Measurements from ENCODE around the gene GRAP2. TPM values are rescaled to one million over a fixed set of nuclear protein-coding genes. Genes with fewer than 3 reads are reported as not detected.

The GRAP2 gene
- total and polyA plus RNA-seq, 4 donors: 1.9 to 6.9 (median 4.2) TPM

DNA sequence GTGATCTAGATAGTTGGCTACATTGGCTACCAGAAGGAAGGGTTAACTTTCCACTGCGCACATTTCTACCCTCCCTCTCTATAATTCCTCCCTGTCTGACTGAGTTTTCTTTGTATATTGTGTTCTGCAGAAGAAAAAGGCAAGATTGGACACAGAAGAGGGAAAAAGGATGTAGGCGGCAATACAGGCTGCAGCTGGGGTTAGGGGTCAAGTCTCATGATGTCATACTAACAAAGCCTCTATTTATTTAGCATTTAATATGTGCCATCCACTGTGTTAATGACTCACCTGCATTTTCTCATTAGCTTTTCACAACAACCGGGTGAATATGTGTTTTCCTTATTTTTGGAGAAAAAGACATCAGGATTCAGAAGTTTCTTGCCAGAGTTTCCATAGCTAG, 95.8 kb downstream of the GRAP2 start:
- no peaks in the 10 kb centered on the region for H3K9me3 ChIP-seq (ENCODE audit: control insufficient read depth in 4 of 4, insufficient read depth in 3 of 4, low read length in 3 of 4)
- peaks cover 0 to 39% (median 31%) of the 10 kb centered on the region in 3 donors for H3K27me3 ChIP-seq (ENCODE audit: control insufficient read depth in 3 of 3, insufficient read depth in 3 of 3, low read length in 2 of 3)
- 84 to 90% methylated on average over 3 of the region's 3 CpGs for WGBS, 2 donors
- no peaks in the 10 kb centered on the region for H3K36me3 ChIP-seq (ENCODE audit: control insufficient read depth in 4 of 4, insufficient read depth in 4 of 4, low read length in 4 of 4)
- no peak overlapping the region for H3K9ac ChIP-seq (ENCODE audit: insufficient read depth in 1 of 2, low read length in 2 of 2)
- H3K4me3 ChIP-seq: no peak overlapping the region
- no peak for TF ChIP-seq CTCF (IDR thresholded peaks at IDR 0.05; ENCODE audit: control extremely low read depth, extremely low read depth)
- ATAC-seq (ENCODE audit: insufficient read depth, low FRiP score): no peak
- no peak for DNase-seq
- peaks cover 0 to 7% (median 2%) of the 10 kb centered on the region in 5 donors for H3K4me1 ChIP-seq (ENCODE audit: control insufficient read depth in 5 of 5, insufficient read depth in 5 of 5, low read length in 5 of 5)
- H3K27ac ChIP-seq (ENCODE audit: low read depth in 1 of 2, low read length in 1 of 2): no peak overlapping the region

DNA sequence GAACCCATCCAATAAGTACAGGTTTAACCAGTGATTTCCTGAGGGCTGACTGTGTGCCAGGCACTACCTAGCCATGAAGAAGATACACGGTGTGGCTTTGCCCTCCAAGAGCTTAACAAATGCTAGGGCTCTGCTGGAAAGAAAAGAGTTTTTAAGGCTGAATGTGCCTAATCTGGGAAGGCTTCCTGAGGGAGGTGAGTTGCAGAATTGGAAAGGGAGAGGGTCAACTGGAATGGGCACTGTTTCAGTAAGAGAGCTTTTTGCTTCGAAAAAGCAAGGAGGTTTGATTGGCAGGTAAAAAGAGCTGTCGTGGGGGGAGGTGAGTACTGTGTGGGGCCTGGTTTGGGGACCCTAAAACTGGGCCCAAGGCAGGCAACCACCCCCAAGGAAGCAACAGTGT, 96.5 kb downstream of the GRAP2 start:
- H3K27me3 ChIP-seq (ENCODE audit: control insufficient read depth in 3 of 3, insufficient read depth in 3 of 3, low read length in 2 of 3): peaks cover 0 to 34% (median 27%) of the 10 kb centered on the region in 3 donors

GRCh38 chr22:39997939-39998726, 97.2 kb downstream of the GRAP2 start:
- DNase-seq: peak; percentile 45 to 62 (median 45)
- Histone ChIP-seq H3K27ac (ENCODE audit: low read depth in 1 of 2, low read length in 1 of 2) (no peak overlapping the region), H3K27me3 (ENCODE audit: control insufficient read depth in 3 of 3, insufficient read depth in 3 of 3, low read length in 2 of 3) (peaks cover 0 to 27% (median 21%) of the 10 kb centered on the region in 3 donors), H3K36me3 (ENCODE audit: control insufficient read depth in 4 of 4, insufficient read depth in 4 of 4, low read length in 4 of 4) (no peaks in the 10 kb centered on the region), H3K9me3 (ENCODE audit: control insufficient read depth in 4 of 4, insufficient read depth in 3 of 4, low read length in 3 of 4) (no peaks in the 10 kb centered on the region), H3K9ac (ENCODE audit: insufficient read depth in 1 of 2, low read length in 2 of 2) (no peak overlapping the region), H3K4me1 (ENCODE audit: control insufficient read depth in 5 of 5, insufficient read depth in 5 of 5, low read length in 5 of 5) (peaks cover 0 to 7% (median 2%) of the 10 kb centered on the region in 5 donors), H3K4me3 (no peak overlapping the region)
- WGBS, 2 donors: 69 to 73% methylated on average over 10 to 11 of the region's 11 CpGs
- no peak for TF ChIP-seq CTCF (IDR thresholded peaks at IDR 0.05; ENCODE audit: control extremely low read depth, extremely low read depth)
- ATAC-seq (ENCODE audit: insufficient read depth, low FRiP score): no peak

More for the DNA sequence above, 96.5 kb downstream of the GRAP2 start:
- Histone ChIP-seq H3K4me1 (ENCODE audit: control insufficient read depth in 5 of 5, insufficient read depth in 5 of 5, low read length in 5 of 5) (peaks cover 0 to 7% (median 2%) of the 10 kb centered on the region in 5 donors), H3K27ac (ENCODE audit: low read depth in 1 of 2, low read length in 1 of 2) (no peak overlapping the region), H3K4me3 (no peak overlapping the region), H3K9ac (ENCODE audit: insufficient read depth in 1 of 2, low read length in 2 of 2) (no peak overlapping the region), H3K36me3 (ENCODE audit: control insufficient read depth in 4 of 4, insufficient read depth in 4 of 4, low read length in 4 of 4) (no peaks in the 10 kb centered on the region), H3K9me3 (ENCODE audit: control insufficient read depth in 4 of 4, insufficient read depth in 3 of 4, low read length in 3 of 4) (no peaks in the 10 kb centered on the region)
- WGBS, 2 donors: 79 to 86% methylated on average over 3 of the region's 3 CpGs
- ATAC-seq (ENCODE audit: insufficient read depth, low FRiP score): no peak
- no peak for TF ChIP-seq CTCF (IDR thresholded peaks at IDR 0.05; ENCODE audit: control extremely low read depth, extremely low read depth)
- no peak for DNase-seq

Data from lung (tissue), 12 donors.